ENCODE results near the gene SLC9A1.

- TF ChIP-seq, protein P1, sequence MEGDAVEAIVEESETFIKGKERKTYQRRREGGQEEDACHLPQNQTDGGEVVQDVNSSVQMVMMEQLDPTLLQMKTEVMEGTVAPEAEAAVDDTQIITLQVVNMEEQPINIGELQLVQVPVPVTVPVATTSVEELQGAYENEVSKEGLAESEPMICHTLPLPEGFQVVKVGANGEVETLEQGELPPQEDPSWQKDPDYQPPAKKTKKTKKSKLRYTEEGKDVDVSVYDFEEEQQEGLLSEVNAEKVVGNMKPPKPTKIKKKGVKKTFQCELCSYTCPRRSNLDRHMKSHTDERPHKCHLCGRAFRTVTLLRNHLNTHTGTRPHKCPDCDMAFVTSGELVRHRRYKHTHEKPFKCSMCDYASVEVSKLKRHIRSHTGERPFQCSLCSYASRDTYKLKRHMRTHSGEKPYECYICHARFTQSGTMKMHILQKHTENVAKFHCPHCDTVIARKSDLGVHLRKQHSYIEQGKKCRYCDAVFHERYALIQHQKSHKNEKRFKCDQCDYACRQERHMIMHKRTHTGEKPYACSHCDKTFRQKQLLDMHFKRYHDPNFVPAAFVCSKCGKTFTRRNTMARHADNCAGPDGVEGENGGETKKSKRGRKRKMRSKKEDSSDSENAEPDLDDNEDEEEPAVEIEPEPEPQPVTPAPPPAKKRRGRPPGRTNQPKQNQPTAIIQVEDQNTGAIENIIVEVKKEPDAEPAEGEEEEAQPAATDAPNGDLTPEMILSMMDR (IDR thresholded peaks at IDR 0.05), result no peak
- TF ChIP-seq POLR2A (IDR thresholded peaks at IDR 0.05), result no peak
Measured at GRCh38 chr1:27201295-27201694, 46.4 kb upstream of the SLC9A1 start.

Measured in adrenal gland (tissue), 5 donors.